IPS-18c (cell line): ENCODE data around the gene PLA2G2C.

Experiments used
- H3K4me3 ChIP-seq: 2 replicates; pipeline ENCODE4 v1.7.0; 2013; ENCODE audit warnings: low read depth, mild to moderate bottlenecking, low read length, moderate library complexity; ENCODE audit not compliant: insufficient read depth
- H3K9me3 ChIP-seq: one replicate; pipeline ENCODE4 v1.6.1; 2013; ENCODE audit warnings: mild to moderate bottlenecking, low read length, moderate library complexity; ENCODE audit not compliant: control insufficient read depth, insufficient read depth

PLA2G2C gene

GRCh38 chr1:20174937-20175666 is 11.2 kb downstream of the PLA2G2C start:
- Histone ChIP-seq H3K4me3 (no peak overlapping the region), H3K9me3 (no peaks in the 10 kb centered on the region)

- no peaks in the 10 kb centered on the region for H3K9me3 ChIP-seq
- no peak overlapping the region for H3K4me3 ChIP-seq
Observed at GRCh38 chr1:20172033-20172590, 14.2 kb downstream of the PLA2G2C start.

GRCh38 chr1:20169932-20170331 is 16.4 kb downstream of the PLA2G2C start:
- Histone ChIP-seq H3K9me3 (no peaks in the 10 kb centered on the region), H3K4me3 (no peak overlapping the region)

- no peaks in the 10 kb centered on the region for H3K9me3 ChIP-seq
- no peak overlapping the region for H3K4me3 ChIP-seq
Observed at GRCh38 chr1:20168564-20169491, 17.5 kb downstream of the PLA2G2C start.

GRCh38 chr1:20167126-20167525 is 19.2 kb downstream of the PLA2G2C start:
- H3K4me3 ChIP-seq: no peak overlapping the region
- H3K9me3 ChIP-seq: no peaks in the 10 kb centered on the region

- Histone ChIP-seq H3K9me3 (no peaks in the 10 kb centered on the region), H3K4me3 (no peak overlapping the region)
Observed at GRCh38 chr1:20166051-20166450, 20.3 kb downstream of the PLA2G2C start.

- no peak overlapping the region for H3K4me3 ChIP-seq
- peaks cover 3% of the 10 kb centered on the region for H3K9me3 ChIP-seq
Observed at GRCh38 chr1:20165522-20165951, 20.8 kb downstream of the PLA2G2C start.

- peaks cover 6% of the 10 kb centered on the region for H3K9me3 ChIP-seq
- H3K4me3 ChIP-seq: no peak overlapping the region
Observed at GRCh38 chr1:20164694-20165202, 21.6 kb downstream of the PLA2G2C start.

GRCh38 chr1:20160034-20160433 is 26.3 kb downstream of the PLA2G2C start:
- Histone ChIP-seq H3K9me3 (peaks cover 13% of the 10 kb centered on the region), H3K4me3 (no peak overlapping the region)

- H3K9me3 ChIP-seq: peaks cover 13% of the 10 kb centered on the region
- no peak overlapping the region for H3K4me3 ChIP-seq
Observed at GRCh38 chr1:20158358-20159070, 27.8 kb downstream of the PLA2G2C start.

- peaks cover 3% of the 10 kb centered on the region for H3K9me3 ChIP-seq
- H3K4me3 ChIP-seq: no peak overlapping the region
Observed at GRCh38 chr1:20154301-20154831, 32.0 kb downstream of the PLA2G2C start.

GRCh38 chr1:20153000-20153418 is 33.3 kb downstream of the PLA2G2C start:
- H3K9me3 ChIP-seq: no peaks in the 10 kb centered on the region
- H3K4me3 ChIP-seq: no peak overlapping the region

- H3K4me3 ChIP-seq: no peak overlapping the region
Observed at GRCh38 chr1:20152599-20152930, 33.8 kb downstream of the PLA2G2C start.

GRCh38 chr1:20151906-20152598 is 34.3 kb downstream of the PLA2G2C start:
- Histone ChIP-seq H3K9me3 (no peaks in the 10 kb centered on the region), H3K4me3 (peak overlapping the region; percentile 9; the same call in 1 of the 2 replicates)

More at GRCh38 chr1:20152599-20152930, 33.8 kb downstream of the PLA2G2C start:
- no peaks in the 10 kb centered on the region for H3K9me3 ChIP-seq

- H3K4me3 ChIP-seq: no peak overlapping the region
Observed at GRCh38 chr1:20150969-20151368, 35.3 kb downstream of the PLA2G2C start.

GRCh38 chr1:20150326-20150705 is 36.0 kb downstream of the PLA2G2C start:
- Histone ChIP-seq H3K4me3 (no peak overlapping the region), H3K9me3 (no peaks in the 10 kb centered on the region)

More at GRCh38 chr1:20150969-20151368, 35.3 kb downstream of the PLA2G2C start:
- H3K9me3 ChIP-seq: no peaks in the 10 kb centered on the region
